GM19025 (cell line): ENCODE results near the gene FOXA1.

Experiments used
- ATAC-seq: cut with Tn5 transposase; IDR thresholded peaks from one replicate; pipeline ENCODE4 v1.9.1; 2021; ENCODE audit warnings: mild to moderate bottlenecking, low read depth, moderate library complexity; ENCODE audit not compliant: unreplicated experiment

The FOXA1 gene

GRCh38 chr14:37602605-37603453 lies 7.8 kb upstream of the FOXA1 start:
- ATAC-seq, result no peak

DNA sequence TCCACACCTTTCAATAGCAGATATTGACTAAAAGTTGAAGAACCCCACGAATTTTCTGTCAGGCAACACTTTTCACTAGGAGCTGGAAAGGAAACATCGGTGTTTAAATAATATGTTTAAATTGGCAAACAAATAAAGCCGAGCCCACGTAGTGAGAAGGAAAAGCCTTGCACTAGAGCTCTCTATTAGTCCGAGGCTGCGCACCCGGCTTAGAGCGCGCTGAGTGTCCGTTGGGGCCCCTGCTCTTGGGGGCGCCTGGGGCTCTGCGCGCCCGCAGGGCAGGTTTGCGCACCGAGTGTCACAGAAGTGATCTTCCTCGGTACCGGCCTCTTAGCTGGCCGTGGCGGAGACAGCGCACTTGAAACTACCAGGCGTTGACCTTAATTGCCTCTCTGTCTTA lies 6.8 kb upstream of the FOXA1 start:
- no peak for ATAC-seq

DNA sequence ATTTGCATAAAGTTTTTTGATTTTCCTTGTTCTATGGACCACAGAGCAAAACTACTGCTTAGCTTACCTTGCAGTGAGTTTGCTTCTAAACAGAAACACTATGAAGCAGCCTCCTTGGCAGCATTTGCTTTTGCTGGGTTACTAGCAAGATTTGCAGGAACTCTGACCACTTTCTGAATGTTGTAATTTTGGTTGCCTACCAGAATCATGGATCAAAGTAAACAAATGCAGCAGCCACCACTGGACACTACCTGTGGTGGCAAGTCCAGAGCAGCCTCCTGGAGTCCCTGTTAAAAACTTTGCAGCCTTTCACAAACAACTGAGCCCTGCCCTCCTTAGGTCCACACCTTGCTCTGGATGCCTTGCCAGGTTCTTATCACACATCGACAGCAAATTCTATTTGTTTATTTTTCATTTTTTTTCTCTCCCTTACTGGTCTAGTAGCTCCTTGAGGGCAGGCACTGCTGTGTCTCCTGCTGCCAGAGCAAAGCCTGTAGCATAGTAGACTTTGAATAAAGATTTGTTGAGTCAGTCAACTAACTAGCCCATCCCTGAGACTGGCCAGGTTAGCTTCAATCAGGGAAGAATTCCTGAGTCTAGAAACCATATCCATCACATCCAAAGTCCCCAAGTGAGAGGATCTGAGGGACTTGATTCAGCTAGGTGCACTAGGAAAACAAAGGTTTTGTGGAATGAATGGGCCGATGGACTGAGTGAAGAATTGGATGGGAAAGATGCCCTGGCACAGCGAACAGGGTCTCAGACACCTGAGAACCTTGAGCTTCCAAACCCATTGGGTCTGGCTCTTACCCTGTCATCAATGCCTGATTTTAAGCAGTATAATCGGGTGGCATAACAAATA lies 6.1 kb upstream of the FOXA1 start:
- ATAC-seq, result no peak

DNA sequence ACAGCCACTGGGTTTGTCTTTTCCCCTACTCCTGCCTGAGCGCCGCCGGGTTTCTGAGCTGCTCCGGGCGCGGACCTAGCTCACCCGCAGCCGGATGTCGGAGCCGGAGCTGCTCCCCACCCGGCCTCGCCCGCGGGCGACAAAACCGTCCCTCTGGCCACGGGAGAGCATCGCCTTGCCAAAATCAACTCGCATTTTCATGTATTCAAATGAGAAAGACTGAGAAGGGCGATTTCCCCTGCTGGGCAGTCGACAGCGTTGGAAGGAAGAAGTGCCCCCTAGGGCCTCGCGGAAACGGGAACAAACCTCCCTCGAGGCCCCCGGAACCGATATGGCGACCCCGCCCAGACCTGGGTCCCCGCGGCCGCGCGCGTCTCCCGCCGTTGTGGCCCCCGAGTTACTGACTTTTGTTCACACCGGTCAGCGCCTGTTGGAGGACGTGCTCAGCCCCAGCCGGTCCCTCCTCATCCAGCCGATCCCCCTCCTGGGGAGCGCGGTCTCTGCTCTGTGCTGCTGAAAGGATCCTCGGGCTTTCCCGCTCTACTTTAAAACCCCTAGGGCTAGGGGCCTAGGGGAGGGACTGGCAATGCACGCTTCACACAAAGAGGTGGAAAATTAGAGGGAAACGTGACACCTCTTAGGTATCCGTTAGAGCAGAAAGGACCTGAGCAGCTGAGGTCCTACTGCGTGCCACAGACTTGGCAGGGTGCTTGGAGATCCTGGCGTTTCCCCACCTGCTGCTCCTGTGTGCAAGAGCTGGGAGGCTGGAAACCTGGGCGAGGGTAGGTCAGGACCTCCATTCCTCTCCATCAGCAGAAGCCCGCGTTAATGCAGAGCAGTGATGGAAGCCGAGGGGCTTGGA lies 4.7 kb upstream of the FOXA1 start:
- ATAC-seq, result no peak

- ATAC-seq, result no peak
Observed at GRCh38 chr14:37598747-37599506, 3.9 kb upstream of the FOXA1 start.

DNA sequence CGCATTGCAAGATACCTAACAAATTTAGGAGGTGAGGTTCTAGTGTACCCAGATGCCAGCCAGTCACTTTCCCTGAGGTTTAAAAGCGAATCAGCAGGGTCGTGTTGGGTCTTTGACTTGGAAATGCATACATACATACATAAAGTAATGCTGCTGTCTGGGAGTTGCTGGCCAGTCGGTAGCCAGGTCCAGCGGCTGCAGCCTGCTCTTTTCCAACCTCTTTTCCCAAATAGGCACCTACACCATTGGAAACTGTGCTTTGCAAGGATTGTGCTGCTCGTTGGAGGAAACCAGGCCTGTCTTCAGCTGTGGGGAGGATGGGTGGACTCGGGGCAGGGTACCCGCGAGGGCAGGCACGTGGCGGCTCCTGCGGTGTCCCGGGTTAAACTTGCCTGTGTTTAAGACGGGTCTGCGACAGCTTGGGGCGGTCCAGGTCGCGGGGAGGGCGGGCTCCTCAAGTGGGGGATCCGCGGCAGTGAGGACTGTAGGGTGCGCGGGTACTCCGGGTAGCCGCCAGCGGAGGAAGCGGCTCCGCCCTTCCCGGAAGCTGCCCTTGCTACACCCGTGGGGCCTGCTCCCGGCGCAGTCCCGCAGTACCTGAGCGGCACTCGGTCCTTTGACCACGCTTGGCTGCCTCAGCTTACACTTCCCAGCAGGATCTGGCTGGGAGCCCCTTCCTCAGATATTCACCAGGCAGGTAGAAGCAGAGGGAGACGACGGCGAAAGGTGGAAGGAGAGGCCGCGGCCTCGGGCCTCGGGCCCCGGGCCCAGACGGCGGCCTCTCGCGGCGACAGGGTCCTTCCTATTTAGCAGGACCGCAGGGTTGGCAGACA lies 3.1 kb upstream of the FOXA1 start:
- ATAC-seq, result no peak

- ATAC-seq, result no peak
Observed at GRCh38 chr14:37597538-37597913, 2.5 kb upstream of the FOXA1 start.

DNA sequence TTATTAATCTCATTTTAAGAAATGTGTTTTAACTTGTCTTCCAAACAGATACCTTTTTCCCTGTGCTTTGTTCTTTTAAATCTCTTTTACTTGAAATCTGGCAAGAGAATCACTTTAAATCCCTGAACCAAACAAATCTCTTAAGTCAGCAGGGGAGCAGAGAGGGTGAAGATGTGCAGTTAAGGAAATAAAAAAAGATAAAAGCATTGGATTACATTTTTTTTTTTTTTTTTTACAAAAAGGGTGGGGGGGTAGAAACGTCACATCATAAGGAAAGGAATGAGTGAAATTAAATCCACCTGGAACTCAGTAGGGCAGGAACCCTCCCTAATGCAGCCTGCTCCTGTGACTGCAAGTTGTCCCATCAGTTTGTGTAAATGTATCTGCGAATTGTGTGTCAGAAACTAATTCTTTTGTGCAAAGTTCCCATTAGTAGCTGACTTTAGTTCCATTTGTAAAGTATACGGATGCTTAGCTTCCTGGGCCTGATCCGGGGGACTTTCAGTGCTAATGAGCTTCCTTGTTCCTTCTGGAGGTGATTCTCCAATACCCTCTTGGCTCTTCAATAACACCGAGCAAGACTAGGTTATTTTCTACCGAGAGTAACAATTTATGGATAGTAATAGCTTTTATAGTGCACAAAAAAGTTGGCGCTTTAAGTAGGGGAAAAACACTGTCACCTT lies 1.9 kb upstream of the FOXA1 start:
- no peak for ATAC-seq

- ATAC-seq, result no peak
Observed at GRCh38 chr14:37595809-37596621, 966 bp upstream of the FOXA1 start.

DNA sequence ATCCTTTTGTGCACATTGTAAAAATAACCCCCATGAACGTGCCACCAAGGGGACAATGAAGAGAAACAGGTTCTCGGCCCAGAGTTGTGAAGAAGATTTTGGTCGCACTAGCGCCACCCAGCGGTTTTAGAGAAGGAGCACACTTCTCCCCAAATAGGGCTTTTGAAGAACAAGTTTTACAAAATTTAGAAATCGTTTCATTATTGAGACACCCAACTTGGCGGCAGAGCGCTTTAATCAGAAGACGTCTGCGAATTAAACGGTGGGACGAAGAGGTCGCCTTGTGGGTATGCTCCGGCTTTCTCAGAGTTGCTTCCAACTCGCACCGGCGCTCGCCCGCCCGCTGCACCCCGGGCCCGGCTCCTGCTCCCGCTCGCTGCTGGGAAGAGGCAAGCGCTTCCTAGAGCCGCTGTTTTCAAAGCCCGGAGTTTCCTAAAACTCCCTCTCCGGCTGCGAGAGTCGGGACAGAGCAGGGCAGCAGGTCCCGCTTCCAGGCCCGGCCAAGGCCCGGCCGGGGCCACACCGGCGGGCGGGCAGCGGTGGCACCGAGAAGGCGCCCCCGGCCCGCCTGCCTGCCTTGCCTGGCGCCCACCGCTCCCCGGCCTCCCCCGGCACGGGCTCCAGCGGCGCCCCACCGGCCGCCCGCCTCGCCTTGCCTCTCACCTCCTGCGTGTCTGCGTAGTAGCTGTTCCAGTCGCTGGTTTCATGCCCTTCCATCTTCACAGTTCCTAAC lies 645 bp downstream of the FOXA1 start:
- no peak for ATAC-seq

GRCh38 chr14:37593511-37594237 lies 1.4 kb downstream of the FOXA1 start:
- no peak for ATAC-seq

DNA sequence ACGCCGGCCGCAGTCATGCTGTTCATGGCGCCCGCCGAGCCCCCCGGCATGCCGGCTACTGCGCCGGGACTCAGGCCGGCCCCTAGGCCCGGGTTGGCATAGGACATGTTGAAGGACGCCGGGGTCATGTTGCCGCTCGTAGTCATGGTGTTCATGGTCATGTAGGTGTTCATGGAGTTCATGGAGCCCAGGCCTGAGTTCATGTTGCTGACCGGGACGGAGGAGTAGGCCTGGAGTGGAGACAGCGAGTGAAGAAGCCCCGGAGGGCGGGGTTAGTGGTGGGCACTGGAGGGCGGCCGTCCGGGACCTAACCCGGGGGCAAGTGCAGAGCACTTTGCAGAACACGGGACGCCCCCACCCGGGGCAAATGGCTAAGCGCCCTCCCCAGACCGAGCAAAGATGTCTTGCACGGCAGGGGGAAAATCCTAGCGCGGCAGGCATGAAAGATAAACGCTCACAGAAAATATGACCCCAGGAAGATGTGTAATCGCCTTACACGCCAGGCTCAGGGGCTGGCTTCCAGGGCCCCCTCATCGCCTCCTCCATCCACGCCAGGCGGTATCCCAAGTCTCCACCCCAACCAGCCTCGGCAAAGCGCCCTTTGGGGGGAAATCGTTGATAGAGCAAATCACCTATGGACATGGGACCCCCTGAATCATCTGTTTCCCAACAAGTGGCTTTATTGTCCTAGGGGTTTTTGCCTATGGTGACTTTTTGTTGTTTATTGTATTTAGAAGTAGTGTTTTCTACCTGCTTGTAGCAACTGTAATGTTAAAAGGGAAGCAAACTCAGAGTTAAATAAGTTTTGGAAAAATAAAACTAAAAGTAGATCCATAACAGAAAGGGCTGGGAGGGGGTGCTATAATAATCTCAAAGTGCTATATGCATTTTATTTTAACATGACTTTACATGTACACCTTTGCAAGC lies 2.3 kb downstream of the FOXA1 start:
- ATAC-seq, result no peak

GRCh38 chr14:37591941-37592481 lies 3.0 kb downstream of the FOXA1 start:
- no peak for ATAC-seq

GRCh38 chr14:37591311-37591940 lies 3.6 kb downstream of the FOXA1 start:
- ATAC-seq, result no peak
